Measurements from ENCODE around the gene VPS26B. TPM values are rescaled to one million over a fixed set of nuclear protein-coding genes. Genes with fewer than 3 reads are reported as not detected.

The VPS26B gene
- total RNA-seq, 1 donor from 2014 or later: 19.2 TPM

GRCh38 chr11:134289789-134290188 is 65.3 kb downstream of the VPS26B start:
- Histone ChIP-seq H3K36me3 (ENCODE audit: control insufficient read depth, insufficient read depth, low read length) (no peaks in the 10 kb centered on the region), H3K27me3 (ENCODE audit: control insufficient read depth, insufficient read depth, low read length) (no peaks in the 10 kb centered on the region), H3K4me3 (ENCODE audit: low read depth, low read length) (no peak overlapping the region)
- TF ChIP-seq, protein P1, sequence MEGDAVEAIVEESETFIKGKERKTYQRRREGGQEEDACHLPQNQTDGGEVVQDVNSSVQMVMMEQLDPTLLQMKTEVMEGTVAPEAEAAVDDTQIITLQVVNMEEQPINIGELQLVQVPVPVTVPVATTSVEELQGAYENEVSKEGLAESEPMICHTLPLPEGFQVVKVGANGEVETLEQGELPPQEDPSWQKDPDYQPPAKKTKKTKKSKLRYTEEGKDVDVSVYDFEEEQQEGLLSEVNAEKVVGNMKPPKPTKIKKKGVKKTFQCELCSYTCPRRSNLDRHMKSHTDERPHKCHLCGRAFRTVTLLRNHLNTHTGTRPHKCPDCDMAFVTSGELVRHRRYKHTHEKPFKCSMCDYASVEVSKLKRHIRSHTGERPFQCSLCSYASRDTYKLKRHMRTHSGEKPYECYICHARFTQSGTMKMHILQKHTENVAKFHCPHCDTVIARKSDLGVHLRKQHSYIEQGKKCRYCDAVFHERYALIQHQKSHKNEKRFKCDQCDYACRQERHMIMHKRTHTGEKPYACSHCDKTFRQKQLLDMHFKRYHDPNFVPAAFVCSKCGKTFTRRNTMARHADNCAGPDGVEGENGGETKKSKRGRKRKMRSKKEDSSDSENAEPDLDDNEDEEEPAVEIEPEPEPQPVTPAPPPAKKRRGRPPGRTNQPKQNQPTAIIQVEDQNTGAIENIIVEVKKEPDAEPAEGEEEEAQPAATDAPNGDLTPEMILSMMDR (IDR thresholded peaks at IDR 0.05; ENCODE audit: insufficient read depth, low read length, severe bottlenecking): no peak
- no peak for DNase-seq (ENCODE audit: low read depth)
- FAIRE-seq: no peak

DNA sequence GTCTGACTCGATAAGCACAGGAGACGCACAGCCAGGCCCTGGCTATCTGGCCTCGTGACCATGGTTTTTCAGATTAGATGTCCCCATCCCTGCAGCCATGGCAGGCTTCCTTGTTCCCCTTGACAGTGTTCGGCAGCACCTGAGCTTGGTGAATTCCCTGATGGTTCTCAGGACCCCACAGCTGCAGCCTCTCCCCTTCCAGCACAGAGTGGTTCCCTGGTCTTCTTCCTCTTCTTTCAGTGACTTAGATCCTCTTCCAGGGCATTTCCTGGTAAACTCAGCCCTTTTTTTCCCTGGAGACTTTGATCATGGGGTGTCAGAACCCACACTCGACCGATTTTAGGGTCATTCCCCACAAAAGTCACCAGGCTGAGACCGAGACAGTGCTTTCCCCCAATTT is 66.2 kb downstream of the VPS26B start:
- Histone ChIP-seq H3K36me3 (ENCODE audit: control insufficient read depth, insufficient read depth, low read length) (no peaks in the 10 kb centered on the region), H3K4me3 (ENCODE audit: low read depth, low read length) (no peak overlapping the region), H3K27me3 (ENCODE audit: control insufficient read depth, insufficient read depth, low read length) (no peaks in the 10 kb centered on the region)
- no peak for FAIRE-seq
- DNase-seq (ENCODE audit: low read depth): no peak
- TF ChIP-seq, protein P1 (IDR thresholded peaks at IDR 0.05; ENCODE audit: insufficient read depth, low read length, severe bottlenecking): no peak

GRCh38 chr11:134291196-134291595 is 66.7 kb downstream of the VPS26B start:
- no peak for FAIRE-seq
- Histone ChIP-seq H3K27me3 (ENCODE audit: control insufficient read depth, insufficient read depth, low read length) (no peaks in the 10 kb centered on the region), H3K4me3 (ENCODE audit: low read depth, low read length) (no peak overlapping the region), H3K36me3 (ENCODE audit: control insufficient read depth, insufficient read depth, low read length) (no peaks in the 10 kb centered on the region)
- no peak for DNase-seq (ENCODE audit: low read depth)
- TF ChIP-seq, protein P1 (IDR thresholded peaks at IDR 0.05; ENCODE audit: insufficient read depth, low read length, severe bottlenecking): no peak

GRCh38 chr11:134292661-134293060 is 68.2 kb downstream of the VPS26B start:
- no peaks in the 10 kb centered on the region for H3K27me3 ChIP-seq (ENCODE audit: control insufficient read depth, insufficient read depth, low read length)
- FAIRE-seq (no peak), DNase-seq (ENCODE audit: low read depth) (no peak)
- no peak overlapping the region for H3K4me3 ChIP-seq (ENCODE audit: low read depth, low read length)
- TF ChIP-seq, protein P1 (IDR thresholded peaks at IDR 0.05; ENCODE audit: insufficient read depth, low read length, severe bottlenecking): no peak
- no peaks in the 10 kb centered on the region for H3K36me3 ChIP-seq (ENCODE audit: control insufficient read depth, insufficient read depth, low read length)

GRCh38 chr11:134293119-134294113 is 68.9 kb downstream of the VPS26B start:
- H3K36me3 ChIP-seq (ENCODE audit: control insufficient read depth, insufficient read depth, low read length): no peaks in the 10 kb centered on the region

More at GRCh38 chr11:134293119-134294113, 68.9 kb downstream of the VPS26B start:
- DNase-seq (ENCODE audit: low read depth) (no peak), FAIRE-seq (no peak)
- TF ChIP-seq, protein P1 (IDR thresholded peaks at IDR 0.05; ENCODE audit: insufficient read depth, low read length, severe bottlenecking): no peak
- H3K4me3 ChIP-seq (ENCODE audit: low read depth, low read length): no peak overlapping the region
- H3K27me3 ChIP-seq (ENCODE audit: control insufficient read depth, insufficient read depth, low read length): no peaks in the 10 kb centered on the region
